ENCODE measurements around the gene FRMD4A. TPM values are rescaled to one million over a fixed set of nuclear protein-coding genes. Genes with fewer than 3 reads are reported as not detected.

FRMD4A gene
- total RNA-seq = 24.4 and 34.6 TPM in 2 replicates

- DNase-seq (ENCODE audit: low read depth) = no peak
- no peak within 1 kb of the TSS for H3K4me3 ChIP-seq (ENCODE audit: low read depth, low read length)
- no peak for TF ChIP-seq CTCF (conservative IDR thresholded peaks at IDR 0.05; ENCODE audit: low read depth, low read length)
These were observed at the start of gene FRMD4A for GRCh38 chr10:14330388-14331061. Gene FRMD4A (minus strand): TSS chr10:14330924.

GRCh38 chr10:14379556-14380280 is 49.0 kb upstream of the FRMD4A start:
- H3K4me3 ChIP-seq (ENCODE audit: low read depth, low read length) = no peak overlapping the region
- no peak for TF ChIP-seq CTCF (conservative IDR thresholded peaks at IDR 0.05; ENCODE audit: low read depth, low read length)
- DNase-seq (ENCODE audit: low read depth) = no peak

GRCh38 chr10:14378387-14378960 is 47.8 kb upstream of the FRMD4A start:
- DNase-seq (ENCODE audit: low read depth) = no peak
- no peak for TF ChIP-seq CTCF (conservative IDR thresholded peaks at IDR 0.05; ENCODE audit: low read depth, low read length)
- H3K4me3 ChIP-seq (ENCODE audit: low read depth, low read length) = no peak overlapping the region

GRCh38 chr10:14377591-14378175 is 47.0 kb upstream of the FRMD4A start:
- no peak for DNase-seq (ENCODE audit: low read depth)
- TF ChIP-seq CTCF (conservative IDR thresholded peaks at IDR 0.05; ENCODE audit: low read depth, low read length) = no peak
- no peak overlapping the region for H3K4me3 ChIP-seq (ENCODE audit: low read depth, low read length)

- no peak for DNase-seq (ENCODE audit: low read depth)
- no peak for TF ChIP-seq CTCF (conservative IDR thresholded peaks at IDR 0.05; ENCODE audit: low read depth, low read length)
- H3K4me3 ChIP-seq (ENCODE audit: low read depth, low read length) = no peak overlapping the region
These were observed 44.2 kb upstream of the FRMD4A start for GRCh38 chr10:14374745-14375445.

GRCh38 chr10:14372606-14373005 is 41.9 kb upstream of the FRMD4A start:
- no peak for TF ChIP-seq CTCF (conservative IDR thresholded peaks at IDR 0.05; ENCODE audit: low read depth, low read length)
- DNase-seq (ENCODE audit: low read depth) = no peak
- no peak overlapping the region for H3K4me3 ChIP-seq (ENCODE audit: low read depth, low read length)

Data from epithelial cell of proximal tubule (primary cell).